MG63 (cell line): Measurements from ENCODE around the gene C1orf159. TPM values are rescaled to one million over a fixed set of nuclear protein-coding genes. Genes with fewer than 3 reads are reported as not detected.
"Not testable (repeated sequence)": the region's sequence is repeated elsewhere in the genome, so short reads cannot be mapped to it uniquely, and the experiment has no call there.

Experiments used
- DNase-seq: peaks from one replicate; pipeline ENCODE4 v3.0.0-alpha.2; 2020
- H3K27me3 ChIP-seq: fragments of 250-450 bp; sonication (Bioruptor Pico); 2 replicates; pipeline ENCODE4 v1.5.1; 2020; ENCODE audit warnings: mild to moderate bottlenecking, moderate library complexity
- H3K36me3 ChIP-seq: fragments of 250-450 bp; sonication (Bioruptor Pico); 2 replicates; pipeline ENCODE4 v1.5.1; 2020; ENCODE audit warnings: mild to moderate bottlenecking, moderate library complexity
- H3K4me3 ChIP-seq: fragments of 250-450 bp; sonication (Bioruptor Pico); 2 replicates; pipeline ENCODE4 v1.5.1; 2020; ENCODE audit warnings: mild to moderate bottlenecking, moderate library complexity
- H3K9me3 ChIP-seq: fragments of 250-450 bp; sonication (Bioruptor Pico); 2 replicates; pipeline ENCODE4 v1.5.1; 2020; ENCODE audit warnings: mild to moderate bottlenecking, moderate library complexity
- total RNA-seq: library from RNA; depleted of rRNA; stranded (reverse); fragments of >200 nt; shearing (Covaris generic); gene quantifications from 2 replicates; pipeline ENCODE4 v1.2.3, GENCODE V29; 2014; ENCODE audit warnings: low replicate concordance

Gene C1orf159
- total RNA-seq, 1 experiment from 2014 or later = 18.2 TPM

GRCh38 chr1:1063261-1063944 is 52.5 kb downstream of the C1orf159 start:
- Histone ChIP-seq H3K36me3 (no peaks in the 10 kb centered on the region), H3K4me3 (no peak overlapping the region), H3K9me3 (no peaks in the 10 kb centered on the region), H3K27me3 (no peaks in the 10 kb centered on the region)
- DNase-seq = no peak

- H3K27me3 ChIP-seq = no peaks in the 10 kb centered on the region
- H3K4me3 ChIP-seq = no peak overlapping the region
- no peaks in the 10 kb centered on the region for H3K9me3 ChIP-seq
- no peaks in the 10 kb centered on the region for H3K36me3 ChIP-seq
- no peak for DNase-seq
Observed at GRCh38 chr1:1062348-1063163, 53.3 kb downstream of the C1orf159 start.

DNA sequence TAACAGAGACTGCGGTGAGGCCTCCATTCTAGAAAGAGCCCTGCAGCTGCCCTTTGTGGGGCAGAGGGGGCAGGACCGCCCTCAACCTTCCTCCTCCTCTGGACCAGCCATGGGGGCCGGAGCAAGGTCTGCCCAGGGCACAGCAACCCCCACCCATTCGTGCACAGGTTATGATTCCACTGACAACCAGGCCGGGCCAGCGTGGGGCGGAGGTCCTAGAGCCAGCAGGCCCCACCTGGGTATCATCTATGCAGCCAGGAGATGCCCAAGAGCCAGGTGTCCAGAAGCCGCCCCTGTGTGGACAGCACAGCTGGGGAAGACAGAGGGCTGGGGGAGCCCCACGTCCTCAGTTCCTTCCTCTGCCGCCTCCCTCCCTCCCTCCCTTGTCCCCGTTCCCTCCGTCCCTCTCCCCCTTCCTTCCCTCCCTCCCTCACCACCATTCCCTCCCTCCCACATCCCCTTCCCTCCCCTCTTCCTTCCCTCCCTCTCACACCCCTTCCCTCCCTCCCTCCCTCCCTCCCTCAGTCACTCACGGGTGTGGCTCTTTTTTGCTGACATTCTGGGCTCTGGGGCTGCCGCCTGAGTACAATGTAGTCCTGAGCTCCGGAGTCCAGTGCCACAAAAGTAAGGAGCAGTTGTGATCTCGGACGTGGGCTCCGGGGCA is 54.1 kb downstream of the C1orf159 start:
- Histone ChIP-seq H3K4me3 (no peak overlapping the region), H3K36me3 (no peaks in the 10 kb centered on the region), H3K9me3 (no peaks in the 10 kb centered on the region), H3K27me3 (no peaks in the 10 kb centered on the region)
- DNase-seq = no peak

GRCh38 chr1:1060281-1061000 is 55.4 kb downstream of the C1orf159 start:
- Histone ChIP-seq H3K9me3 (no peaks in the 10 kb centered on the region), H3K4me3 (no peak overlapping the region), H3K36me3 (no peaks in the 10 kb centered on the region), H3K27me3 (no peaks in the 10 kb centered on the region)
- DNase-seq = no peak

DNA sequence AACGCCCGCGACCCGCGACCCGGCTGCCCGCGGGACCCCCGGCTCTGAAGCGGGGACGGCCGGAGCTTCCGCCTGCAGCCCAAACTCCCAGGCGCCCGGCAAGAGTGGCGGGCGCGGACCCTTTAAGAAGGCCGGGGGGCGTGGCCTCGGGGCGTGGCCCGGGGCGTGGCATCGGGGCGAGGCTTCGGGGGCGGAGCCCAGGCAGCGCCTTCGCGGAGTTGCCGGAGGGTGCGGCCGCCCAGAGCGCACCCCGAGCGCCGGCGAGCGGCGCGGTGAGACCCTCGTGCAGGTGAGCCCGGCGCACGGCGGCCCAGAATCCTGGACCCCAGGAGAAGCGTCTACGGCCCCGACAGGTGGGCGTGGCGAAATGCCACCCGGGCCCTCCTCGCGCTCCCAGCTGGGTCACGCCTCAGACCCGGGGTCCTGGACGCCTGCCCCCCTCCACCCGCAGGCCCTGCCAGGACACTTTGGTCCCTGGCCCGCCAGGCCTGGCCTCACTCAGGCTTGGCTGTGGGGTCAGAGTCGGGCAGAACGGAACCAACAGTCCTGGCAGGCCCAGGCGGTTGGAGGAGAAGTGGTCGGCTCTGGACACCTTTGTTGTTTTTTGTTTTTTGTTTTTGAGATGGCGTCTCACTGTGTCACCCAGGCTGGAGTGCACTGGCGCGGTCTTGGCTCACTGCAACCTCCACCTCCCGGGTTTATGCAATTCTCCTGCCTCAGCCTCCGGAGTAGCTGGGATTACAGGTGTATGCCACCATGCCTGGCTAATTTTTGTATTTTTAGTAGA is 56.2 kb downstream of the C1orf159 start:
- Histone ChIP-seq H3K27me3 (no peaks in the 10 kb centered on the region), H3K36me3 (no peaks in the 10 kb centered on the region), H3K4me3 (peak overlapping the region; percentile 52), H3K9me3 (no peaks in the 10 kb centered on the region)
- peak; percentile 78 for DNase-seq

DNA sequence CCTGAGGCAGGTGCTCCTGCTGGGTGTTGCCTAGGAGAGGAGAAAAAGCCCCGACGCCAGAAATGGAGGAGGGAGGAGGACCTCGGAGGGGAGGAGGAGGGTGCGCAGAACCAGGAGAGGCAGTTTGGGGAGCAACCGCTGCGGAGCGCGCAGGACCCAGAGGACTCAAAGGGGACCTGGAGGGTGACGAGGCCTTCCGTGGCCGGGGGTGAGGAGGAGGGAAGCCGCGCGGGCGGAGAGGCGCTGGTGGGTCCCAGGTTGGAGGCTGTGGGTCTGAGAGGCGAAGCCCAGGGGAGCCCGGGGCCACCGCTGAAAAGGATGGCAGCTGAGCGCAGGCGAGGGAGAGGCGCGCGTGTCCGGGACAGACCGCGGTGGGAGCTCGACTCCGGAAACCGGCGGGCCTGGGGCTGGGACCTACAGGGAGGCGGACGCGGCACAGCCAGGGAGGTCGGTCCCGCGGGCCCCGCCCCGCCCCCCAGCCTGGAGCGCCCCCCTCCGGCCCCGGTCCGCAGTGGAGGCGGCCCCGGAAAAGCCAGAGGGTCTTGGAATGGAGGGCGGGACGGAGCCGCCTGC is 56.9 kb downstream of the C1orf159 start:
- peak; percentile 39 for DNase-seq
- no peaks in the 10 kb centered on the region for H3K36me3 ChIP-seq
- peak overlapping the region; percentile 52 for H3K4me3 ChIP-seq
- no peaks in the 10 kb centered on the region for H3K27me3 ChIP-seq
- no peaks in the 10 kb centered on the region for H3K9me3 ChIP-seq

GRCh38 chr1:1058088-1058905 is 57.6 kb downstream of the C1orf159 start:
- H3K4me3 ChIP-seq = no peak overlapping the region

DNA sequence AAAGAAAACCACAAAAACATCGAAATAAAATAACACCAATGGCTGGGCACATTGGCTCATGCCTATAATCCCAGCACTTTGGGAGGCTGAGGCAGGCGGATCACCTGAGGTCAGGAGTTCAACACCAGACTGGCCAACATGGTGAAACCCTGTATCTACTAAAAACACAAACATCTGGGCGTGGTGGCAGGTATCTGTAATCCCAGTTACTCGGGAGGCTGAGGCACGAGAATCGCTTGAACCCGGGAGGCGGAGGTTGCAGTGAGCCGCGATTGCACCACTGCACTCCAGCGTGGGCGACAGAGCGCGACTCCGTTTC is 58.2 kb downstream of the C1orf159 start:
- H3K9me3 ChIP-seq, H3K4me3 ChIP-seq, H3K36me3 ChIP-seq, H3K27me3 ChIP-seq, DNase-seq: not testable (repeated sequence)

More at GRCh38 chr1:1058088-1058905, 57.6 kb downstream of the C1orf159 start:
- no peak for DNase-seq
- H3K9me3 ChIP-seq = no peaks in the 10 kb centered on the region
- no peaks in the 10 kb centered on the region for H3K36me3 ChIP-seq
- no peaks in the 10 kb centered on the region for H3K27me3 ChIP-seq

DNA sequence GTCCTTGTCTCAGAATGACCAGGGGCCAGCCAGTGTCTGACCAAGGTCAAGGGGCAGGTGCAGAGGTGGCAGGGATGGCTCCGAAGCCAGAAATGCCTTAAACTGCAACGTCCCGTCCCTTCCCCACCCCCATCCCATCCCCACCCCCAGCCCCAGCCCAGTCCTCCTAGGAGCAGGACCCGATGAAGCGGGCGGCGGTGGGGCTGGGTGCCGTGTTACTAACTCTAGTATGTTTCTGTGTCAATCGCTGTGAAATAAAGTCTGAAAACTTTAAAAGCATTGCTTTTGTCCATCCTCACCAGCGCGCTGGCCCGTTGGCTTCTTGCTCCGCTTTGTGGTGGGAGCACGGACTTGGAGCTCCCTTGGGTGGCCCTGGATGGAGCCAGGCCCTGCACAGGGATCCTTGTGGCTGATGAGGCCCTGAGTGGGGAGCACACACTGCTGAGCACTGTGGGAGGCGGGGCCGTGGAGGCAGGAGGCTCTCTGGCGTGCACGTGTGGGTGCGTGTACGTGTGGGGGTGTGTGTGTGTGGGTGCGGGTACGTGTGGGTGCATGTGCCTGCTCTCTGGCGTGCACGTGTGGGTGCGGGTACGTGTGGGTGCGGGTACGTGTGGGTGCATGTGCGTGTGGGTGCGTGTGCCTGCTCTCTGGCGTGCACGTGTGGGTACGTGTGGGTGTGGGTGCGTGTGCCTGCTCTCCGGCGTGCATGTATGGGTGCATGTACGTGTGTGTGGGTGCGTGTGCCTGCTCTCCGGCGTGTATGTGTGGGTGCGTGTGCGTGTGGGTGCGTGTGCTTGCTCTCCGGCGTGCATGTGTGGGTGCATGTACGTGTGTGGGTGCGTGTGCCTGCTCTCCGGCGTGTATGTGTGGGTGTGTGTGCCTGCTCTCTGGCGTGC is 59.8 kb downstream of the C1orf159 start:
- H3K4me3 ChIP-seq = no peak overlapping the region
- DNase-seq = no peak
- no peaks in the 10 kb centered on the region for H3K27me3 ChIP-seq
- H3K36me3 ChIP-seq = peaks cover 6% of the 10 kb centered on the region; the same call in 1 of the 2 replicates
- H3K9me3 ChIP-seq = no peaks in the 10 kb centered on the region

DNA sequence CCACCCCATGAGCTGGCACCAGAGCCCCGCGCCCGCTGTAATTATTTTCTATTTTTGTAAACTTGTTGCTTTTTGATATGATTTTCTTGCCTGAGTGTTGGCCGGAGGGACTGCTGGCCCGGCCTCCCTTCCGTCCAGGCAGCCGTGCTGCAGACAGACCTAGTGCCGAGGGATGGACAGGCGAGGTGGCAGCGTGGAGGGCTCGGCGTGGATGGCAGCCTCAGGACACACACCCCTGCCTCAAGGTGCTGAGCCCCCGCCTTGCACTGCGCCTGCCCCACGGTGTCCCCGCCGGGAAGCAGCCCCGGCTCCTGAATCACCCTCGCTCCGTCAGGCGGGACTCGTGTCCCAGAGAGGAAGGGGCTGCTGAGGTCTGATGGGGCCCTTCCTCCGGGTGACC is 60.9 kb downstream of the C1orf159 start:
- H3K4me3 ChIP-seq = no peak overlapping the region
- H3K9me3 ChIP-seq = no peaks in the 10 kb centered on the region
- DNase-seq = no peak
- H3K27me3 ChIP-seq = no peaks in the 10 kb centered on the region
- peaks cover 6% of the 10 kb centered on the region; the same call in 1 of the 2 replicates for H3K36me3 ChIP-seq

GRCh38 chr1:1054099-1054700 is 61.7 kb downstream of the C1orf159 start:
- Histone ChIP-seq H3K36me3 (peaks cover 6% of the 10 kb centered on the region; the same call in 1 of the 2 replicates), H3K9me3 (no peaks in the 10 kb centered on the region), H3K4me3 (no peak overlapping the region), H3K27me3 (no peaks in the 10 kb centered on the region)
- no peak for DNase-seq

DNA sequence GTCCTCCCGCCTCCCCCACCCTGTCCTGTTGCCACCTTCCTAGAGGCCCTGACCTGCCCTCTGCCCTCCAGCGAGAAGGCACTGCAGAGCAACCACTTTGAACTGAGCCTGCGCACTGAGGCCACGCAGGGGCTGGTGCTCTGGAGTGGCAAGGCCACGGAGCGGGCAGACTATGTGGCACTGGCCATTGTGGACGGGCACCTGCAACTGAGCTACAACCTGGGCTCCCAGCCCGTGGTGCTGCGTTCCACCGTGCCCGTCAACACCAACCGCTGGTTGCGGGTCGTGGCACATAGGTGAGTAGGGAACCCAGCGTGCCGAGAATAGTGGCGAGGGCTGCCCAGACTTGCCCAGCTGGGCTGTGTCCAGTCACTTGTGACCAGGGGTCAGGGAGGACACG is 62.2 kb downstream of the C1orf159 start:
- Histone ChIP-seq H3K36me3 (peaks cover 6% of the 10 kb centered on the region; the same call in 1 of the 2 replicates), H3K9me3 (no peaks in the 10 kb centered on the region), H3K27me3 (no peaks in the 10 kb centered on the region), H3K4me3 (no peak overlapping the region)
- DNase-seq = no peak

- H3K4me3 ChIP-seq = no peak overlapping the region
- peaks cover 6% of the 10 kb centered on the region; the same call in 1 of the 2 replicates for H3K36me3 ChIP-seq
- H3K9me3 ChIP-seq = no peaks in the 10 kb centered on the region
- no peak for DNase-seq
- H3K27me3 ChIP-seq = no peaks in the 10 kb centered on the region
Observed at GRCh38 chr1:1053022-1053421, 62.9 kb downstream of the C1orf159 start.
